ACHN (cell line): ENCODE results near the gene SP6.

Experiments used
- DNase-seq: peaks from one replicate; pipeline ENCODE4 v3.0.0-alpha.2; 2015
- in situ Hi-C: cut with HindIII; loops from 2 replicates; pipeline ENCODE4 v1.10.0; 2017; ENCODE audit warnings: low sequenced_read_pairs, low pct_ligation_motif_present, low pct_unique_long_range_greater_than_20kb

The SP6 gene

DNA sequence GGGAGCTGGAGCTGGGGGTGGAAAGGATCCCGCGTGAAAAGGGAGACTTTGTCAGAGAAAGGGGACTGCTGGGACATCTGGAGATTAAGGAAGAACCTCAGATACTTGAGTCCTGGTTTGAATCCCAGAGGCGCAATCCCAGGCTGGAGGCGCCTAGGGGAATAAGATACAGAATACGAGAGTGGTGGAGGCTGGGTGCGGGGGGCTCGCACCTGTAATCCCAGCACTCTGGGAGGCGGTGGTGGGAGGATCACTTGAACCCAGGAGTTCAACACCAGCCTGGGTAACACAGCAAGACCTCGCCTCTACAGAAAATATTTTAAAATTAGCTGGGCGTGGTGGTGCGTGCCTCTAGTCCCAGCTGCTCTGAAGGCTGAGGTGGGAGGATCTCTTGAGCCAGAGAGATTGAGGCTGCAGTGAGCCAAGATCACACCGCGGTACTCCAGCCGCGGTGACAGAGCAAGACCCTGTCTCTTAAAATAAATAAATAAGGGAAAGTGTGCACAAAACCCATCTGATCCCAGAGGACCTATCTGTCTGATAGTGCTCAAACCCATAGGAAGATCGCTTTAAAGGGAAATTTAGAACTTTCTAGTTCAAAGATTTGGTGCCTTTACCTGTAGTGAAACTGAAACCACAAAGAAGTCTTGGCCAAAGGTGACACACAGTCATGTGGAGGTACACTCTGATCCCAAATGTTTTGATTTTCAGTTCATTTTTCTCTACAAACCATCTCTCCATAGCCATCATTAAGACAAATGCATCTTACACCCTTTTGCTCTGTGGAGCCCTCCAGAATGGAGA lies 9.3 kb downstream of the SP6 start:
- no peak for DNase-seq
- in situ Hi-C loops, result no loop called here

DNA sequence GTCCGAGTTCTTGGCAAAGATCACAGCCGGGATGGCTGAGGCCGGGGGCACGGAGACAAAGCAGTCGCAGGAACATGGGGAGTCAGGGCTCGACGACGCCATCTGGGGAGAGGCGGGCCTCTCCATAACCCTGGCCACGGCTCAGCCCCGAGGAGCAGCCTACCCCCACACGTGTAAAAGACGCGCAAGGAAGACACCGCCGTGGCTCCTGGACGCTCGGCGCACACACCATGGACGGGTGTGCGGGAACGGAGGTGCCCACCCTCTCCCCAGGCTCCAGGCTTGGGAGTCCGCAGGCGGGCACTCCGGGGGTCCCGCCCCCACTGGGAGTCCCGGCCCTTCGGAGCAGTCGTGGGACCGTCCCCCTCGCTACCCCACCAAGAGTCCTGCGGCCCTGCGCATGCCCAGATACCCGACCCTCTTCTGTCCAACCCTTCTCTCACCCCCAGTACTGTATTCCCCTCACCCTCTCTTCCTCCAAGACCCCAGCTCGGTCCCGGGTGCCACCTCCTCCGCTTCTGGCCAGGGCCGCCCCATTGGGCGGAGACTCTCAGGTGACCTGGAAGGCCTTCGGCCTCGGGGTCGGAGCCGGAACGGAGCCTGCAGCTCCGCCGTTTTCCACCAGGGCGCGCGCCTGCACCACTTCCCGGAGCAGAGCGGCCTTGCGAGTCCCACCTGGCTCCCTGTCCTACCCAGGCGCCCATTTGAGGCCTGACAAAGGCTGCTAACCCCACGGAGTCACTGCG lies 10.0 kb downstream of the SP6 start, which contains the start of gene SCRN2:
Gene SCRN2 (minus strand): TSS at position 532 of the 746 bp plus-strand sequence. CDS start 430 bp downstream, at position 102.
- in situ Hi-C loops, result no loop called here
- peak; percentile 90 for DNase-seq

DNA sequence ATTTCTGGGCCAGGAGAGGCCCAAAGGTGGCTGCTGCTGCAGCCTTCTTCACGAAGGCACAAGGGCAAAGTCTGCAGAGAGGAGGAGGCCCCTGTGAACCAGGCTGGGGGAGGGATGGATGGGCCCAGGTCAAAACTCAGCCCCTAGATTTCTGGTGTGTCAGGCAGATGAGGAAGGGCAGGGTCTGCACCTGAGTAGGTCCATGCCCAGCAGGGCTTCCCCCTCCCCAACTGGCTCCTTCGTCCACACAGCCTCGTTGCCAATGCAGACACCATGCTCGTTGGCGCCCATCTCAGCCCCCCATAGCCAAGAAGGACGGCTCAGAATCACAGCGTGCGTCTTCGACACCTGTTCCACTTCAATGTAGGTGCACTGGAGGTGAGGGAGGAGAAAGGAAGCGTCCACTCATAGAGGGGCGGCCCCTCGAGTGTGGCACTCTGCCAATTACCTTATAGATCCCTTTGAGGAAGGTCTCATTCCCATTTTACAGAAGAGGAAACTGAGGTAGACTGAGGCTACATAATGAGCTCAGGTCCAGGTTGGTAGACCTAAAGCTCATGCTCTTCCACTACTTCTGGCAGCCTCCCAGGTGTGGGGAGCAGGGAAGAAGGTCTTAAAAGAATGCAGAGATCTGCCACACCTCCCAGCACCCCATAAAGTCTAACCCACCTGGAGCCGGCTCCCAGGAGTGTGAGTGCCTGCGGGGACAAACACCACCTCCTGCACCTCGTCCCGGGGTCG lies 10.8 kb downstream of the SP6 start:
- DNase-seq, result no peak
- in situ Hi-C loops, result no loop called here

- in situ Hi-C loops, result no loop called here
- DNase-seq, result no peak
These were observed 11.9 kb downstream of the SP6 start for GRCh38 chr17:47839071-47839470.

- no peak for DNase-seq
- in situ Hi-C loops, result no loop called here
These were observed 12.3 kb downstream of the SP6 start for GRCh38 chr17:47838636-47839035.

- in situ Hi-C loops, result no loop called here
- no peak for DNase-seq
These were observed 13.4 kb downstream of the SP6 start for GRCh38 chr17:47837401-47838039.

GRCh38 chr17:47836601-47837000 lies 14.4 kb downstream of the SP6 start:
- no peak for DNase-seq
- in situ Hi-C loops, result no loop called here

GRCh38 chr17:47834756-47835155 lies 16.2 kb downstream of the SP6 start:
- in situ Hi-C loops, result no loop called here
- DNase-seq, result no peak

DNA sequence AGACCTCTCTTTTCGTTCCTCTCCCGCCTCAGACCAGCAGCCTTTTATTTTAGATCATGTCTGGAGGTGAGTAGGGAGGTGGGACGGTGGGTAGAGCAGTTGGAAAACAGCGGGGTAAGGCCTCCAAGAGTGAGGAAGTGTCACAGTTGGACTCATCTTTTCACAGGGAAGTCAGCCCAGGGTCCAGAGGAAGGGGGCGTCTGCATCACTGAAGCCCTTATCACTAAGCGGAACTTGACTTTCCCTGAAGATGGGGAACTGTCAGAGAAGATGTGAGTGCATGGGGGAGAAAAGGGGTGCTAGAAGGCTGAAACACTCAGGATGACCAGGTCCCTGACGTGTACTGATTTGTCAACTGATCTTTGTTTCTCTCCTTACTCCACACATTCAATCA lies 19.0 kb downstream of the SP6 start:
- no peak for DNase-seq
- in situ Hi-C loops, result no loop called here

DNA sequence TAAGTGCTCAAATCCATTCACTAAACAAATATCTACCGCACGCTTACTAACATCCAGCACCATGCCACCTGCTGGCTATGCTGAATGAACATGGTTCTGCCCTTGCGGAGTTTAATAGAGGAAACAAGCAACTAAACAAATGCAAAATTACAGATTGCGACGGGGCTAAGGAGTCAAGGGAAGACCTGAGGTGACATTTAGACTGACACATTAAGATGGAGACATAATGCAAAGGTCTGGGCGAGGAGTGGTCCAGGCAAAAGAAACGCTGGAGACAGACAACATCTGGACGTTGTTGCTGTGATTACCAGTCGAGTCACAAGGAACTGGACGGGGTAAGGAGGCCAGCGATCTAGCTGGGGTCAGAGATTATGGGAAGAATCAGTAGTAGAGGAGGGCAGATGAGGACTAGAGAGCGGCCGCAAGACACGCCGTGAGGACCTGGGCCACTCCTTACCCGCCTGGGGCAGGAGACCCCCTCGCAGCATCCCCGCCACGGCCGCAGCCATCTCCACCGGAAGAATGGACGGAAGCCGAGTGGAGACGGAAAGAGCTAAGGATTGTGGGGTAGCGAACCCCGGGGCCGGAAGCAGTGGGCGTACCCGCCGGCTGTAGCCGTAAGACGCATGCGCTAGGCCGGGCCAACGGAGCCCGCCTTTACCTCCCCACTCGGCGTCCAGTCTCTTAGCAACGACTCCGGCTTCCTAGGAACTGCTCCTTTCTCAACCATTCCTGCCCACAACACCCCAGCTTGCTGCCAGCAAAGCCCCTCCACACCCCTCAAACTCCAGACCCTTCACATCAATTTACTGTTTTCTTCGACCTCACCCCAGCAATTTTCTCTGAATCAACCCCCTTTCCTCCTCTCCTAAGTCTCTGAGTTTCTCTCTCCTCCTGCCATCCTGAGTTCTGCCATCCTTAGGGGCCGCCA lies 19.7 kb downstream of the SP6 start, which contains the start of the genes LRRC46 and MRPL10:
Gene LRRC46 (plus strand): TSS at position 668 of the 931 bp plus-strand sequence. CDS start 320 bp downstream, outside the sequence.
Gene MRPL10 (minus strand): TSS at position 539 of the 931 bp plus-strand sequence. CDS start 30 bp downstream, at position 509.
- peak; percentile 93 for DNase-seq
- in situ Hi-C loops, result no loop called here

- no peak for DNase-seq
- in situ Hi-C loops, result no loop called here
These were observed 20.5 kb downstream of the SP6 start for GRCh38 chr17:47830396-47831002.

GRCh38 chr17:47829870-47830269 lies 21.1 kb downstream of the SP6 start:
- DNase-seq, result no peak
- in situ Hi-C loops, result no loop called here

DNA sequence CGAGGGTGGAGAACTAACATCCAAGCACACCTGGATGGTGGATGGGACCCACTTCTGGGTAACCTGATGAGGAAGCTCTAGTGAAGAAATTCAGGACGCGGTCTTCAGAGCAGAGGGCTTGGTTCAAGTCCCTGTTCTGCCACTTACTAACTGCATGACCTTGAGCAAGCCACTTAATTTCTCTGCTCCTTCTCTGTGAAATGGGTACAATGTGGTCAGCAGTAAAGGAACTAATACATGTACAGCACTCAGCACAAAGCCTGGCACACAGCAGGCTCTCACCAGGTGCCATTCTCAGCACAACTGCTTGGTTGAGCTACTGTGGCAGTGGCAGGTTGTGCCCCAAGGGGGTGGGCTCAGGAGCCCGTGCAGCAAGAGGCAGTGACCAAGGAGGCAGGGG lies 27.4 kb downstream of the SP6 start:
- DNase-seq, result no peak
- in situ Hi-C loops, result no loop called here

DNA sequence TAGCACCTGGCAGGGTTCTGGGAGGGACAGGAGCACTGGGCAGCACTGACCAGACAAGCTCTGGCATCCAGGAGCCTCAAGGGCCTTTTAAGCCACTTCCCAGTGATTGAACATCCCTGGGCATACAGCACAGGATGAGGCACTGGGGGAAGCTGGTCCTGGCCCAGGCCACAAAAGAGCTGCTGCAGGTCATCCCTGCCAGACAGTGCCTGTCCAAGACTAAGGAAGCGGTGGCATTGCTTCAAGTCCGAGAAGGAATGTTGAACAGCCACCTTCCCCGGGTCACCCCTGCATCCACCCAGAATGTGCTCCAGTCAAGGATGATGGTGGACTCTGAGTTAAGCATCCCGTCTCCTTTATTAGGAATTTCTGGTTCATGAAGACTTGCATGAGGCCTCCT lies 28.2 kb downstream of the SP6 start:
- DNase-seq, result no peak
- in situ Hi-C loops, result no loop called here

DNA sequence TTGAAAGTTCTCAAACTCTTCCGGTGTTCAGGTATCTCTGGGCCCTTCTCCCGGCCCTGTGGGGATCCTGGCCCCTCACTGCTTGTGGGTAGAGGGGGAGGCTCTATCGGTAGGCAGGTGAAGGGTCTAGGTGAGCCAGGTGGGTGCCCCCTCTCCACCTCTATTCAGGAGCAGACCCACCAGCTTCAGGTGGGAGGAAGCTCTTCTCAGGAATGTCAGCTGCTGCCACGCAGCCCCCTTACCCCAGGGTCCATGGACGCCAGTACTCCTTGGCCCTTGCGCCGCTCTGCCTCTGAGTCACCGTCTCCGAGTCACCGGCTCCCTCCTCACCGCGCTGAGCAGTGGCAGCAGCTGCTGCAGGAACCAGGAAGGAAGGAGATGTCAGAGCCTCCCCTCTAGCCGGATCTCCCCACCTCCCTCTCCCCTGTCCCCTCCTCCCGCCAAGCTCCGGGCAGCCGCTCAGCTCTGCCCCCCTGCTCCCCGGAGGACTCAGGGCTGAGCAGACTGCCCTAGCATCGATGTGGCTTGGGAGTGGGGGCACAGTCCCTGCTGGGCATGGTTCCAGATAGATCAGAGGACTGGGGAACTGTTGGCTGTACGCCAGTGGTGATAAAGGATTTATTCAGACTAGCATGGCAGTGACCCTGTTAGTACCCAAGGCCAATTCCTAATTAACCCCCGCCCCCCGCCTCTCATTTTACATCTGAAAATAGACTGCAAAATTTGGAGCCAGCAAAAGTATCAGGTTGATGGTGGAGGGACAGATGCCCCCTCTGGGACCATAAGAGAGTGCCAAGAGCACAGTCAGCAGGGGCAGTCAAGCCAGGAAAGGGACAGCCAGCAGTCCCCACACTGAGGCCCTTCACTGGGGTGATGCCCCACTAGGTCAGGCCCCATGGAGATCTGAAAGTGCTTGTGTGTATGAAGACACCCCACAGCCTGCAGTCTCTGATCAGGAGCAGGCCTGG lies 29.3 kb downstream of the SP6 start, which contains the start of gene OSBPL7:
Gene OSBPL7 (minus strand): TSS at position 371 of the 968 bp plus-strand sequence. CDS start 1,516 bp downstream, outside the sequence.
- in situ Hi-C loops, result no loop called here
- peak; percentile 93 for DNase-seq

GRCh38 chr17:47821031-47821423 lies 29.9 kb downstream of the SP6 start:
- in situ Hi-C loops, result no loop called here
- DNase-seq, result no peak
